Esophagus muscularis mucosa (tissue), 3 donors: ENCODE results near the gene GJC2.

Experiments used
- CTCF ChIP-seq, 3 experiments: fragments of 200-600 bp in 2 of 3; fragments of 450-650 bp in 1 of 3; sonication (generic) in 2 of 3; IDR thresholded peaks; one replicate each; pipeline ENCODE4 v1.5.1; 2017 to 2019; ENCODE audit warnings: antibody characterized with exemption in 3 of 3, mild to moderate bottlenecking in 2 of 3, moderate library complexity in 1 of 3
- POLR2A ChIP-seq: fragments of 450-650 bp; IDR thresholded peaks from one replicate; pipeline ENCODE4 v1.6.1; 2017; ENCODE audit warnings: antibody characterized with exemption, moderate library complexity, mild to moderate bottlenecking, low read depth
- POLR2AphosphoS5 ChIP-seq, 2 donors: sonication (generic); formaldehyde crosslinking; IDR thresholded peaks; one replicate each; pipeline ENCODE4 v1.6.1; 2017; ENCODE audit warnings: antibody characterized with exemption in 2 of 2

- no peak for TF ChIP-seq CTCF (IDR thresholded peaks at IDR 0.05)
- no peak for TF ChIP-seq POLR2A
- no peak for TF ChIP-seq POLR2AphosphoS5 (IDR thresholded peaks at IDR 0.05)
Observed at GRCh38 chr1:228157729-228158126, 8.0 kb downstream of the GJC2 start.
